IMR-90 (cell line): ENCODE results near the gene HIPK3. TPM values are rescaled to one million over a fixed set of nuclear protein-coding genes. Genes with fewer than 3 reads are reported as not detected.

Source experiments
- ATAC-seq: fragments of 200-7000 bp; cut with Tn5 transposase; 2 replicates; pipeline ENCODE4 v1.9.1; 2020; ENCODE audit warnings: low read depth, mild to moderate bottlenecking, moderate library complexity
- BruUV-seq: library from RNA; stranded (reverse); fragments of 400-500 nt; replicated peaks from 2 replicates; lab custom pipeline; 2021; lab: Mats Ljungman, UMichigan
- CTCF ChIA-PET: fragments of 300-600 bp; formaldehyde crosslinking; extraction: SDS; loops from one replicate; lab custom pipeline; 2021; ENCODE audit warnings: antibody characterized with exemption; lab: Yijun Ruan, JAX
- POLR2A ChIA-PET: fragments of 300-600 bp; sonication (Branson Sonifier 250); formaldehyde crosslinking; loops from one replicate; lab custom pipeline; 2022; ENCODE audit warnings: antibody characterized with exemption; ENCODE audit not compliant: unreplicated experiment; lab: Charles Lee
- DNase-seq: peaks from one replicate; pipeline ENCODE4 v3.0.0; 2013
- H2AFZ ChIP-seq: replicated peaks from 2 replicates; pipeline ENCODE3; 2013; ENCODE audit warnings: low read length, mild to moderate bottlenecking; ENCODE audit not compliant: poor library complexity
- H2AK5ac ChIP-seq: 2 replicates; pipeline ENCODE4 v1.6.1; 2013; ENCODE audit warnings: low read depth, low read length, inconsistent platforms
- H2AK9ac ChIP-seq: replicated peaks from 2 replicates; pipeline ENCODE3; 2013; ENCODE audit warnings: mild to moderate bottlenecking, low read depth, low read length, moderate library complexity; ENCODE audit not compliant: poor library complexity
- H2BK120ac ChIP-seq: 2 replicates; pipeline ENCODE4 v1.6.1; 2013; ENCODE audit warnings: low read depth, low read length, inconsistent platforms
- H2BK15ac ChIP-seq: 3 replicates; pipeline ENCODE4 v1.6.1; 2013; ENCODE audit warnings: low read depth, low read length, inconsistent platforms
- H2BK20ac ChIP-seq: 2 replicates; pipeline ENCODE4 v1.6.1; 2013; ENCODE audit warnings: low read depth, mild to moderate bottlenecking, inconsistent platforms, low read length, moderate library complexity
- H2BK5ac ChIP-seq: 2 replicates; pipeline ENCODE4 v1.6.1; 2013; ENCODE audit warnings: mild to moderate bottlenecking, low read depth, low read length, inconsistent platforms; ENCODE audit not compliant: poor library complexity, severe bottlenecking
- H3K14ac ChIP-seq: replicated peaks from 2 replicates; pipeline ENCODE4 v1.6.1; 2013; ENCODE audit warnings: low read depth, low read length, inconsistent platforms
- H3K18ac ChIP-seq: 2 replicates; pipeline ENCODE4 v1.6.1; 2013; ENCODE audit warnings: low read depth, low read length, control low read depth
- H3K23ac ChIP-seq: 2 replicates; pipeline ENCODE4 v1.6.1; 2013; ENCODE audit warnings: low read depth, low read length, inconsistent platforms
- H3K27ac ChIP-seq: 2 replicates; pipeline ENCODE4 v1.5.1; 2013; ENCODE audit warnings: mild to moderate bottlenecking, control low read depth, low read length; ENCODE audit not compliant: insufficient read depth
- H3K27me3 ChIP-seq: 2 replicates; pipeline ENCODE4 v1.6.1; 2013; ENCODE audit warnings: low read length; ENCODE audit not compliant: control insufficient read depth, insufficient read depth
- H3K36me3 ChIP-seq: 2 replicates; pipeline ENCODE4 v1.6.1; 2013; ENCODE audit warnings: low read length, mixed read lengths; ENCODE audit not compliant: control insufficient read depth, insufficient read depth
- H3K4ac ChIP-seq: 2 replicates; pipeline ENCODE4 v1.6.1; 2013; ENCODE audit warnings: low read depth, low read length, inconsistent platforms
- H3K4me1 ChIP-seq: 2 replicates; pipeline ENCODE4 v1.6.1; 2013; ENCODE audit warnings: low read length, mixed read lengths; ENCODE audit not compliant: control insufficient read depth, insufficient read depth
- H3K4me2 ChIP-seq: 2 replicates; pipeline ENCODE4 v1.6.1; 2013; ENCODE audit warnings: low read depth, mild to moderate bottlenecking, control low read depth, low read length, moderate library complexity
- H3K4me3 ChIP-seq: 2 replicates; pipeline ENCODE4 v1.5.1; 2013; ENCODE audit warnings: low read depth, mild to moderate bottlenecking, control low read depth, low read length, moderate library complexity; ENCODE audit not compliant: insufficient read depth
- H3K56ac ChIP-seq: 2 replicates; pipeline ENCODE4 v1.6.1; 2013; ENCODE audit warnings: low read length, inconsistent platforms; ENCODE audit not compliant: insufficient read depth; ENCODE audit errors: extremely low read depth
- H3K79me1 ChIP-seq, 2 experiments: 2 replicates each; pipeline ENCODE4 v1.6.1; 2013; ENCODE audit warnings: low read length in 2 of 2, inconsistent platforms in 1 of 2, low read depth in 1 of 2
- H3K9ac ChIP-seq: 2 replicates; pipeline ENCODE4 v1.6.1; 2013; ENCODE audit warnings: low read depth, low read length, control low read depth
- H3K9me1 ChIP-seq: 2 replicates; pipeline ENCODE4 v1.6.1; 2013; ENCODE audit warnings: low read length, inconsistent platforms; ENCODE audit not compliant: insufficient read depth
- H3K9me3 ChIP-seq: 2 replicates; pipeline ENCODE4 v1.6.1; 2013; ENCODE audit warnings: low read length; ENCODE audit not compliant: control insufficient read depth, insufficient read depth
- H4K20me1 ChIP-seq: 2 replicates; pipeline ENCODE4 v1.6.1; 2013; ENCODE audit warnings: low read length, inconsistent platforms; ENCODE audit not compliant: insufficient read depth
- H4K5ac ChIP-seq: 2 replicates; pipeline ENCODE4 v1.6.1; 2013; ENCODE audit warnings: mild to moderate bottlenecking, low read depth, low read length, control low read depth
- H4K8ac ChIP-seq, 2 experiments: 2 replicates each; pipeline ENCODE4 v1.6.1; 2013; ENCODE audit warnings: low read depth in 2 of 2, low read length in 2 of 2, control low read depth in 1 of 2, inconsistent platforms in 1 of 2
- H4K91ac ChIP-seq: 2 replicates; pipeline ENCODE4 v1.6.1; 2013; ENCODE audit warnings: low read depth, low read length, inconsistent platforms; ENCODE audit not compliant: insufficient read depth
- BHLHE40 ChIP-seq: fragments of 150-350 bp; IDR thresholded peaks from 2 replicates; pipeline ENCODE4 v1.6.1; 2016; ENCODE audit warnings: mild to moderate bottlenecking, low read depth, low read length
- CEBPB ChIP-seq: IDR thresholded peaks from 2 replicates; pipeline ENCODE4 v1.6.1; 2012; ENCODE audit warnings: low read depth, low read length, improper control_type of control experiment
- CHD1 ChIP-seq: IDR thresholded peaks from 2 replicates; pipeline ENCODE4 v1.6.1; 2012; ENCODE audit warnings: low read depth, low read length, improper control_type of control experiment
- FOS ChIP-seq: fragments of 150-350 bp; IDR thresholded peaks from 2 replicates; pipeline ENCODE4 v1.6.1; 2016; ENCODE audit warnings: low read depth, low read length
- MAFK ChIP-seq: IDR thresholded peaks from 2 replicates; pipeline ENCODE4 v1.6.1; 2012; ENCODE audit warnings: low read depth, low read length, improper control_type of control experiment
- MAZ ChIP-seq: IDR thresholded peaks from 2 replicates; pipeline ENCODE4 v1.6.1; 2012; ENCODE audit warnings: low read depth, mild to moderate bottlenecking, low read length, improper control_type of control experiment, moderate library complexity, borderline replicate concordance
- MXI1 ChIP-seq: IDR thresholded peaks from 2 replicates; pipeline ENCODE4 v1.6.1; 2012; ENCODE audit warnings: low read depth, mild to moderate bottlenecking, low read length, moderate library complexity, borderline replicate concordance
- NFE2L2 ChIP-seq: fragments of 150-350 bp; IDR thresholded peaks from 2 replicates; pipeline ENCODE4 v1.6.1; 2016; ENCODE audit warnings: low read depth, mild to moderate bottlenecking, low read length
- POLR2A ChIP-seq: IDR thresholded peaks from 2 replicates; pipeline ENCODE4 v1.6.1; 2012; ENCODE audit warnings: mild to moderate bottlenecking, low read depth, low read length
- RAD21 ChIP-seq: IDR thresholded peaks from 2 replicates; pipeline ENCODE4 v1.6.1; 2012; ENCODE audit warnings: low read length, improper control_type of control experiment
- RCOR1 ChIP-seq: IDR thresholded peaks from 2 replicates; pipeline ENCODE4 v1.6.1; 2012; ENCODE audit warnings: mild to moderate bottlenecking, low read length, improper control_type of control experiment; ENCODE audit not compliant: insufficient replicate concordance
- RFX5 ChIP-seq: IDR thresholded peaks from 2 replicates; pipeline ENCODE4 v1.8.0; 2012; ENCODE audit warnings: low read depth, mild to moderate bottlenecking, low read length, moderate library complexity
- SMC3 ChIP-seq: fragments of 150-350 bp; IDR thresholded peaks from 2 replicates; pipeline ENCODE4 v1.6.1; 2016; ENCODE audit warnings: low read depth, mild to moderate bottlenecking, antibody characterized with exemption, low read length, moderate library complexity
- WGBS, 2 experiments: methylation state at CpG; one replicate each; pipeline versions ENCODE4 v1.1.5 to v1.1.7; 2013; ENCODE audit warnings: missing lambda C conversion rate in 2 of 2; ENCODE audit not compliant: insufficient read length in 1 of 2; ENCODE audit errors: extremely low coverage in 2 of 2; 5-methylcytosine and 5-hydroxymethylcytosine counted together
- dilution Hi-C: fragments of 300-500 bp; cut with HindIII; formaldehyde crosslinking; loops from one replicate; pipeline ENCODE4 v1.14.3; 2018; ENCODE audit warnings: low sequenced_read_pairs; ENCODE audit not compliant: unreplicated experiment
- in situ Hi-C: fragments of 300-500 bp; cut with MboI; formaldehyde crosslinking; loops from 3 replicates; pipeline ENCODE4 v1.14.3; 2019; ENCODE audit warnings: low sequenced_read_pairs, inconsistent platforms, mixed read lengths
- intact Hi-C: fragments of 100-400 bp; cut with micrococcal nuclease; formaldehyde crosslinking; loops from 2 replicates; pipeline ENCODE4 v1.10.0; 2022
- polyA plus RNA-seq, 3 experiments: library from polyadenylated mRNA; depleted of rRNA; stranded (reverse); fragments of >200 nt; gene quantifications; 2 replicates each; pipeline ENCODE4 v1.2.3, GENCODE V29; 2012; ENCODE audit warnings: low replicate concordance in 1 of 3
- total RNA-seq: library from RNA; depleted of rRNA; stranded (reverse); fragments of >200 nt; gene quantifications from 2 replicates; pipeline ENCODE4 v1.2.3, GENCODE V29; 2012
- TF ChIP-seq, protein P1 (sequence below): conservative IDR thresholded peaks from 2 replicates; pipeline ENCODE4 v1.5.1; 2012; ENCODE audit warnings: mild to moderate bottlenecking, low read depth, low read length, improper control_type of control experiment
- TF ChIP-seq, protein P2 (sequence below): fragments of 150-350 bp; IDR thresholded peaks from 2 replicates; pipeline ENCODE4 v1.6.1; 2017; ENCODE audit warnings: mild to moderate bottlenecking, antibody characterized with exemption, low read length, low read depth
- TF ChIP-seq, protein P3 (sequence below): fragments of 150-350 bp; IDR thresholded peaks from 2 replicates; pipeline ENCODE4 v1.6.1; 2016; ENCODE audit warnings: low read depth, mild to moderate bottlenecking, low read length, moderate library complexity, borderline replicate concordance

Gene HIPK3
- total and polyA plus RNA-seq, 2 of the 4 experiments (the other 2 are of a cell fraction) = 8.3 to 103 TPM

DNA sequence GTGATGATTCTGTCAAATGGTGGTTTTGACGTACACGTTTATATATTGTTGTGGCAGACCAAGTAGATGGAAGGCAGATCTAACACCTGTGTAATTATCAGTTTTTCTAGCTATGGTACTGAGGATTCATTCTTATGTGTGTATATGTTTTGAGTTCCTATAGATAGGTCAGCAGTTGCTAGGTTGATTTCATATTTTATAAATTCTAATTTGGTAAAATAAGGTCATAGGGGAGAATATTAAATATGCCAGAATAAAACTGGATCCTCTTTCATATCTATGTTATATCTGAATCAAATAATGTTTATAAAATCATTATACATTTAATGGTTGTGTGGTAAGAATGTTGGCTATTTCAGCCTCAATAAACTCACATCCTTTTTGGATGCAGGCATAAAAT is 27.6 kb downstream of the HIPK3 start:
- intact Hi-C loops = no loop called here
- H3K4me2 ChIP-seq = no peak overlapping the region
- H3K18ac ChIP-seq = no peak overlapping the region
- H4K20me1 ChIP-seq = peaks cover 89% of the 10 kb centered on the region
- H4K8ac ChIP-seq = no peak overlapping the region
- no peak overlapping the region for H3K4ac ChIP-seq
- no peak overlapping the region for H3K14ac ChIP-seq
- H3K9me1 ChIP-seq = peaks cover 8% of the 10 kb centered on the region; the same call in 1 of the 2 replicates
- peaks cover 10 to 64% of the 10 kb centered on the region in 2 experiments for H3K79me1 ChIP-seq
- H3K4me3 ChIP-seq = no peak overlapping the region
- H2BK15ac ChIP-seq = no peak overlapping the region
- H3K27ac ChIP-seq = no peak overlapping the region
- WGBS, 2 experiments = 95% methylated on average over 2 of the region's 2 CpGs; no CpG with 5 or more reads in 1 of the 2 experiments
- no peak overlapping the region for H2AK5ac ChIP-seq
- H3K36me3 ChIP-seq = peaks cover 8% of the 10 kb centered on the region
- ChIA-PET POLR2A (no interaction called here), CTCF (no interaction called here)
- H3K56ac ChIP-seq = no peak overlapping the region
- H2BK20ac ChIP-seq = no peak overlapping the region
- no peak overlapping the region for H4K5ac ChIP-seq
- H3K23ac ChIP-seq = no peak overlapping the region
- DNase-seq (no peak), ATAC-seq (no peak)
- H3K27me3 ChIP-seq = no peaks in the 10 kb centered on the region
- no peak overlapping the region for H4K91ac ChIP-seq
- peaks cover 2% of the 10 kb centered on the region; the same call in 1 of the 2 replicates for H3K4me1 ChIP-seq
- TF ChIP-seq FOS (no peak), MAZ (no peak), RAD21 (no peak), NFE2L2 (no peak), RCOR1 (no peak), MXI1 (no peak), BHLHE40 (no peak), CHD1 (no peak), RFX5 (no peak), MAFK (no peak), CEBPB (no peak), SMC3 (no peak), POLR2A (no peak)
- TF ChIP-seq, protein P1, sequence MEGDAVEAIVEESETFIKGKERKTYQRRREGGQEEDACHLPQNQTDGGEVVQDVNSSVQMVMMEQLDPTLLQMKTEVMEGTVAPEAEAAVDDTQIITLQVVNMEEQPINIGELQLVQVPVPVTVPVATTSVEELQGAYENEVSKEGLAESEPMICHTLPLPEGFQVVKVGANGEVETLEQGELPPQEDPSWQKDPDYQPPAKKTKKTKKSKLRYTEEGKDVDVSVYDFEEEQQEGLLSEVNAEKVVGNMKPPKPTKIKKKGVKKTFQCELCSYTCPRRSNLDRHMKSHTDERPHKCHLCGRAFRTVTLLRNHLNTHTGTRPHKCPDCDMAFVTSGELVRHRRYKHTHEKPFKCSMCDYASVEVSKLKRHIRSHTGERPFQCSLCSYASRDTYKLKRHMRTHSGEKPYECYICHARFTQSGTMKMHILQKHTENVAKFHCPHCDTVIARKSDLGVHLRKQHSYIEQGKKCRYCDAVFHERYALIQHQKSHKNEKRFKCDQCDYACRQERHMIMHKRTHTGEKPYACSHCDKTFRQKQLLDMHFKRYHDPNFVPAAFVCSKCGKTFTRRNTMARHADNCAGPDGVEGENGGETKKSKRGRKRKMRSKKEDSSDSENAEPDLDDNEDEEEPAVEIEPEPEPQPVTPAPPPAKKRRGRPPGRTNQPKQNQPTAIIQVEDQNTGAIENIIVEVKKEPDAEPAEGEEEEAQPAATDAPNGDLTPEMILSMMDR = no peak
- TF ChIP-seq, protein P2, sequence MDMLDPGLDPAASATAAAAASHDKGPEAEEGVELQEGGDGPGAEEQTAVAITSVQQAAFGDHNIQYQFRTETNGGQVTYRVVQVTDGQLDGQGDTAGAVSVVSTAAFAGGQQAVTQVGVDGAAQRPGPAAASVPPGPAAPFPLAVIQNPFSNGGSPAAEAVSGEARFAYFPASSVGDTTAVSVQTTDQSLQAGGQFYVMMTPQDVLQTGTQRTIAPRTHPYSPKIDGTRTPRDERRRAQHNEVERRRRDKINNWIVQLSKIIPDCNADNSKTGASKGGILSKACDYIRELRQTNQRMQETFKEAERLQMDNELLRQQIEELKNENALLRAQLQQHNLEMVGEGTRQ = no peak
- TF ChIP-seq, protein P3, sequence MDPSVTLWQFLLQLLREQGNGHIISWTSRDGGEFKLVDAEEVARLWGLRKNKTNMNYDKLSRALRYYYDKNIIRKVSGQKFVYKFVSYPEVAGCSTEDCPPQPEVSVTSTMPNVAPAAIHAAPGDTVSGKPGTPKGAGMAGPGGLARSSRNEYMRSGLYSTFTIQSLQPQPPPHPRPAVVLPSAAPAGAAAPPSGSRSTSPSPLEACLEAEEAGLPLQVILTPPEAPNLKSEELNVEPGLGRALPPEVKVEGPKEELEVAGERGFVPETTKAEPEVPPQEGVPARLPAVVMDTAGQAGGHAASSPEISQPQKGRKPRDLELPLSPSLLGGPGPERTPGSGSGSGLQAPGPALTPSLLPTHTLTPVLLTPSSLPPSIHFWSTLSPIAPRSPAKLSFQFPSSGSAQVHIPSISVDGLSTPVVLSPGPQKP = no peak
- no peak overlapping the region for H2AFZ ChIP-seq
- no peak overlapping the region for H2AK9ac ChIP-seq
- no TSS peak for BruUV-seq
- dilution Hi-C loops = no loop called here
- in situ Hi-C loops = no loop called here
- H3K9me3 ChIP-seq = no peaks in the 10 kb centered on the region
- no peak overlapping the region for H3K9ac ChIP-seq
- no peak overlapping the region for H2BK120ac ChIP-seq
- no peak overlapping the region for H2BK5ac ChIP-seq
